Nephron progenitor cell (in vitro differentiated cells): ENCODE results near the gene LCN10.

Experiments used
- DNase-seq: peaks from one replicate; pipeline ENCODE4 v3.0.0; 2021
- H3K27ac Mint-ChIP-seq: 2 replicates; pipeline ENCODE4 v1.8.0; 2021; ENCODE audit warnings: mild to moderate bottlenecking, moderate library complexity, mixed read lengths
- H3K27me3 Mint-ChIP-seq: 2 replicates; pipeline ENCODE4 v1.8.0; 2021; ENCODE audit warnings: mild to moderate bottlenecking, low read depth, mixed read lengths; ENCODE audit not compliant: poor library complexity
- H3K36me3 Mint-ChIP-seq: 2 replicates; pipeline ENCODE4 v1.8.0; 2021; ENCODE audit warnings: low read depth, mixed read lengths
- H3K4me1 Mint-ChIP-seq: 2 replicates; pipeline ENCODE4 v1.8.0; 2021; ENCODE audit warnings: mixed read lengths
- H3K4me3 Mint-ChIP-seq: 2 replicates; pipeline ENCODE4 v1.8.0; 2021; ENCODE audit warnings: mild to moderate bottlenecking, moderate library complexity, mixed read lengths
- H3K9me3 Mint-ChIP-seq: 2 replicates; pipeline ENCODE4 v1.8.0; 2021; ENCODE audit warnings: mild to moderate bottlenecking, moderate library complexity, mixed read lengths
- TF ChIP-seq, protein P1 (sequence below): fragments of 200-600 bp; sonication (generic); IDR thresholded peaks from 2 replicates; pipeline ENCODE4 v1.5.0; 2021; ENCODE audit warnings: antibody characterized with exemption

Gene LCN10

DNA sequence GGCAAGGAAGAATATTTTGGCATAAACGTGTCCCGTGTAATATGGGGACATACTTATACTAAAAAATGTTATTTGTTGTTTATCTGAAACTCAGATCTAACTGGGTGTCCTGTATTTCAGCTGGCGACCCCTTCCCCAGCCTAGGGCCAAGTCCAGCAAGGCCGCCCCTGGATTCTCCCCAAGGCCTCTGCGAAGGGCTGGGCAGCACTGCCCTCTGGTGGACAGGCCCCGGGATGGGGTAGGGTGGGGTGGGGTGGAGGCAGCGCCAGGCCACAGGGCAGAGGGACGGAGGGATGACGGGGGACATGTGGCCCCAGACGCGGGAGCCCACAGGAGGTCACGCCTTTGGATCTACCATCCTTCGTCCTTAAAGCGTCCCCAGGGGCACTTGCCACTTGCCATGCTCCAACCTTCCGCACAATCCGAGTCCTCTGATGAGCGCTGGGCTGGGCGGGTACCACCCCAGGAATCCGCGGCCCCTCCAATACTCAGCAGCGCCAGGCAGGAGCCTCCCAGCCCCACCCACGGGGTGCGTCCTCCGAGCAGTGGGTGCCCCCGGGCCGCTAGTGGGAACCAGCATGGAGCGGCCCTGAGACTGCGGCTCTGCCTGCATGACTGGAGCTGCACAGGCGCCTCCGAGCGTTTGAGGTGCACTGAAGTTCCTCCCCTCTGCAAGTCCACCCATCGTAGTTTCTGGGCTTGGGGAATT, 48.4 kb downstream of the LCN10 start:
- no peak overlapping the region for H3K27ac Mint-ChIP-seq
- peak; percentile 81 for DNase-seq
- peaks cover 17% of the 10 kb centered on the region for H3K27me3 Mint-ChIP-seq

GRCh38 chr9:136693490-136694162, 49.1 kb downstream of the LCN10 start:
- no peak for DNase-seq
- TF ChIP-seq, protein P1, sequence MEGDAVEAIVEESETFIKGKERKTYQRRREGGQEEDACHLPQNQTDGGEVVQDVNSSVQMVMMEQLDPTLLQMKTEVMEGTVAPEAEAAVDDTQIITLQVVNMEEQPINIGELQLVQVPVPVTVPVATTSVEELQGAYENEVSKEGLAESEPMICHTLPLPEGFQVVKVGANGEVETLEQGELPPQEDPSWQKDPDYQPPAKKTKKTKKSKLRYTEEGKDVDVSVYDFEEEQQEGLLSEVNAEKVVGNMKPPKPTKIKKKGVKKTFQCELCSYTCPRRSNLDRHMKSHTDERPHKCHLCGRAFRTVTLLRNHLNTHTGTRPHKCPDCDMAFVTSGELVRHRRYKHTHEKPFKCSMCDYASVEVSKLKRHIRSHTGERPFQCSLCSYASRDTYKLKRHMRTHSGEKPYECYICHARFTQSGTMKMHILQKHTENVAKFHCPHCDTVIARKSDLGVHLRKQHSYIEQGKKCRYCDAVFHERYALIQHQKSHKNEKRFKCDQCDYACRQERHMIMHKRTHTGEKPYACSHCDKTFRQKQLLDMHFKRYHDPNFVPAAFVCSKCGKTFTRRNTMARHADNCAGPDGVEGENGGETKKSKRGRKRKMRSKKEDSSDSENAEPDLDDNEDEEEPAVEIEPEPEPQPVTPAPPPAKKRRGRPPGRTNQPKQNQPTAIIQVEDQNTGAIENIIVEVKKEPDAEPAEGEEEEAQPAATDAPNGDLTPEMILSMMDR = no peak
- H3K36me3 Mint-ChIP-seq = no peaks in the 10 kb centered on the region
- no peaks in the 10 kb centered on the region for H3K9me3 Mint-ChIP-seq
- H3K27me3 Mint-ChIP-seq = peaks cover 17% of the 10 kb centered on the region
- H3K4me1 Mint-ChIP-seq = peaks cover 34% of the 10 kb centered on the region
- H3K27ac Mint-ChIP-seq = no peak overlapping the region
- peak overlapping the region; percentile 28 for H3K4me3 Mint-ChIP-seq

More for the DNA sequence above, 48.4 kb downstream of the LCN10 start:
- H3K36me3 Mint-ChIP-seq = no peaks in the 10 kb centered on the region
- H3K4me3 Mint-ChIP-seq = no peak overlapping the region
- no peaks in the 10 kb centered on the region for H3K9me3 Mint-ChIP-seq
- H3K4me1 Mint-ChIP-seq = peaks cover 38% of the 10 kb centered on the region
- TF ChIP-seq, protein P1 = peak; percentile 73

DNA sequence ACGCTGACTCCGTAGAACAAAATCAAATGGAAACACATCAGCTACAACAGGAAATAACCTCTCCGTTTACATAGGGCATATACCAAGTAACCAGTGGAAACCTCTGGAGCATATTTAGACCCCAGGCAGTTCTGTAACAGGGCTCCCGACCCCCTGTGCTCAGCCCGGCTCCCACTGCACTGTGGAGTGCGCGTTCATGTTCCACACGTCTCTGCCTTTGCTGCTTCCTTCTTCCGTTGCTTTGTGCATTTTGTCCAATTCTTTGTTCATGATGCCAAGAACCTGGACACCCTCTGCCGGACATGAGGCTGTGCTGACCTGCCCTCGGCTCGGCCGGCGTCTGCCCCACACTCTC, 49.6 kb downstream of the LCN10 start:
- H3K4me1 Mint-ChIP-seq = peaks cover 30% of the 10 kb centered on the region
- no peaks in the 10 kb centered on the region for H3K36me3 Mint-ChIP-seq
- no peak for DNase-seq
- peaks cover 22% of the 10 kb centered on the region for H3K27me3 Mint-ChIP-seq
- TF ChIP-seq, protein P1 = no peak
- H3K9me3 Mint-ChIP-seq = no peaks in the 10 kb centered on the region
- H3K27ac Mint-ChIP-seq = no peak overlapping the region
- peak overlapping the region; percentile 28 for H3K4me3 Mint-ChIP-seq

- Mint-ChIP-seq H3K36me3 (no peaks in the 10 kb centered on the region), H3K27ac (no peak overlapping the region)
Observed at GRCh38 chr9:136692185-136693134, 50.3 kb downstream of the LCN10 start.

GRCh38 chr9:136691316-136692184, 51.2 kb downstream of the LCN10 start:
- Mint-ChIP-seq H3K27me3 (peaks cover 22% of the 10 kb centered on the region), H3K27ac (no peak overlapping the region), H3K4me1 (peaks cover 19% of the 10 kb centered on the region), H3K36me3 (no peaks in the 10 kb centered on the region), H3K9me3 (no peaks in the 10 kb centered on the region), H3K4me3 (no peak overlapping the region)
- TF ChIP-seq, protein P1 = no peak
- no peak for DNase-seq

More at GRCh38 chr9:136692185-136693134, 50.3 kb downstream of the LCN10 start:
- DNase-seq = no peak
- no peaks in the 10 kb centered on the region for H3K9me3 Mint-ChIP-seq
- H3K27me3 Mint-ChIP-seq = peaks cover 22% of the 10 kb centered on the region
- TF ChIP-seq, protein P1 = no peak
- H3K4me1 Mint-ChIP-seq = peaks cover 24% of the 10 kb centered on the region
- H3K4me3 Mint-ChIP-seq = no peak overlapping the region
